Measurements from ENCODE around the gene SLC38A5. TPM values are rescaled to one million over a fixed set of nuclear protein-coding genes. Genes with fewer than 3 reads are reported as not detected.

SLC38A5 gene
- polyA plus RNA-seq, 1 experiment = 5.3 TPM

- no peak for TF ChIP-seq CTCF (IDR thresholded peaks at IDR 0.05; ENCODE audit: insufficient read depth, low read depth, low read length)
- no peaks in the 10 kb centered on the region for H3K36me3 ChIP-seq (ENCODE audit: control insufficient read depth, insufficient read depth, low read length)
- ChIA-PET CTCF (interaction anchor here (1.1 to 3.2 kb wide), 3 partner anchors 18 to 466 kb away, joined by 3 to 25 read pairs (median 5); no protein-coding TSS in a partner anchor), POLR2A (no interaction called here)
- no peak overlapping the region for H3K4me3 ChIP-seq (ENCODE audit: low read depth, low read length)
- DNase-seq (ENCODE audit: low read depth) = no peak
- no peaks in the 10 kb centered on the region for H3K27me3 ChIP-seq (ENCODE audit: control insufficient read depth, insufficient read depth, low read length)
These were observed 22.3 kb upstream of the SLC38A5 start for GRCh38 chrX:48492293-48492910.

- Histone ChIP-seq H3K36me3 (ENCODE audit: control insufficient read depth, insufficient read depth, low read length) (no peaks in the 10 kb centered on the region), H3K27me3 (ENCODE audit: control insufficient read depth, insufficient read depth, low read length) (no peaks in the 10 kb centered on the region), H3K4me3 (ENCODE audit: low read depth, low read length) (no peak overlapping the region)
- POLR2A ChIA-PET = no interaction called here
- no peak for TF ChIP-seq CTCF (IDR thresholded peaks at IDR 0.05; ENCODE audit: insufficient read depth, low read depth, low read length)
- CTCF ChIA-PET = interaction anchor here (1.1 kb wide), 1 partner anchor 17 kb away, joined by 3 read pairs; no protein-coding TSS in a partner anchor
- DNase-seq (ENCODE audit: low read depth) = no peak
These were observed 21.7 kb upstream of the SLC38A5 start for GRCh38 chrX:48491809-48492208.

GRCh38 chrX:48490661-48491060 is 20.6 kb upstream of the SLC38A5 start:
- ChIA-PET CTCF (interaction anchor here (0.6 kb wide), 1 partner anchor 165 kb away, joined by 3 read pairs; no protein-coding TSS in a partner anchor), POLR2A (no interaction called here)
- TF ChIP-seq CTCF (IDR thresholded peaks at IDR 0.05; ENCODE audit: insufficient read depth, low read depth, low read length) = no peak

GRCh38 chrX:48489892-48490291 is 19.8 kb upstream of the SLC38A5 start:
- DNase-seq (ENCODE audit: low read depth) = no peak
- ChIA-PET POLR2A (no interaction called here), CTCF (no interaction called here)
- Histone ChIP-seq H3K4me3 (ENCODE audit: low read depth, low read length) (no peak overlapping the region), H3K36me3 (ENCODE audit: control insufficient read depth, insufficient read depth, low read length) (no peaks in the 10 kb centered on the region), H3K27me3 (ENCODE audit: control insufficient read depth, insufficient read depth, low read length) (no peaks in the 10 kb centered on the region)
- no peak for TF ChIP-seq CTCF (IDR thresholded peaks at IDR 0.05; ENCODE audit: insufficient read depth, low read depth, low read length)

More at GRCh38 chrX:48490661-48491060, 20.6 kb upstream of the SLC38A5 start:
- H3K27me3 ChIP-seq (ENCODE audit: control insufficient read depth, insufficient read depth, low read length) = no peaks in the 10 kb centered on the region
- no peak overlapping the region for H3K4me3 ChIP-seq (ENCODE audit: low read depth, low read length)
- DNase-seq (ENCODE audit: low read depth) = no peak
- no peaks in the 10 kb centered on the region for H3K36me3 ChIP-seq (ENCODE audit: control insufficient read depth, insufficient read depth, low read length)

- Histone ChIP-seq H3K36me3 (ENCODE audit: control insufficient read depth, insufficient read depth, low read length) (peaks cover 2% of the 10 kb centered on the region; the same call in 1 of the 2 replicates), H3K4me3 (ENCODE audit: low read depth, low read length) (no peak overlapping the region), H3K27me3 (ENCODE audit: control insufficient read depth, insufficient read depth, low read length) (no peaks in the 10 kb centered on the region)
- no peak for TF ChIP-seq CTCF (IDR thresholded peaks at IDR 0.05; ENCODE audit: insufficient read depth, low read depth, low read length)
- POLR2A ChIA-PET = no interaction called here
- no peak for DNase-seq (ENCODE audit: low read depth)
- CTCF ChIA-PET = no interaction called here
These were observed 19.2 kb upstream of the SLC38A5 start for GRCh38 chrX:48489296-48489695.
